ENCODE measurements around the gene PLXNA4.

- TF ChIP-seq RAD21 (IDR thresholded peaks at IDR 0.05) = no peak
- TF ChIP-seq, protein P1, sequence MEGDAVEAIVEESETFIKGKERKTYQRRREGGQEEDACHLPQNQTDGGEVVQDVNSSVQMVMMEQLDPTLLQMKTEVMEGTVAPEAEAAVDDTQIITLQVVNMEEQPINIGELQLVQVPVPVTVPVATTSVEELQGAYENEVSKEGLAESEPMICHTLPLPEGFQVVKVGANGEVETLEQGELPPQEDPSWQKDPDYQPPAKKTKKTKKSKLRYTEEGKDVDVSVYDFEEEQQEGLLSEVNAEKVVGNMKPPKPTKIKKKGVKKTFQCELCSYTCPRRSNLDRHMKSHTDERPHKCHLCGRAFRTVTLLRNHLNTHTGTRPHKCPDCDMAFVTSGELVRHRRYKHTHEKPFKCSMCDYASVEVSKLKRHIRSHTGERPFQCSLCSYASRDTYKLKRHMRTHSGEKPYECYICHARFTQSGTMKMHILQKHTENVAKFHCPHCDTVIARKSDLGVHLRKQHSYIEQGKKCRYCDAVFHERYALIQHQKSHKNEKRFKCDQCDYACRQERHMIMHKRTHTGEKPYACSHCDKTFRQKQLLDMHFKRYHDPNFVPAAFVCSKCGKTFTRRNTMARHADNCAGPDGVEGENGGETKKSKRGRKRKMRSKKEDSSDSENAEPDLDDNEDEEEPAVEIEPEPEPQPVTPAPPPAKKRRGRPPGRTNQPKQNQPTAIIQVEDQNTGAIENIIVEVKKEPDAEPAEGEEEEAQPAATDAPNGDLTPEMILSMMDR (IDR thresholded peaks at IDR 0.05; ENCODE audit: low read depth, low read length, missing input control) = no peak
- TF ChIP-seq TAF1 (conservative IDR thresholded peaks at IDR 0.05) = no peak
- TF ChIP-seq, protein P2, sequence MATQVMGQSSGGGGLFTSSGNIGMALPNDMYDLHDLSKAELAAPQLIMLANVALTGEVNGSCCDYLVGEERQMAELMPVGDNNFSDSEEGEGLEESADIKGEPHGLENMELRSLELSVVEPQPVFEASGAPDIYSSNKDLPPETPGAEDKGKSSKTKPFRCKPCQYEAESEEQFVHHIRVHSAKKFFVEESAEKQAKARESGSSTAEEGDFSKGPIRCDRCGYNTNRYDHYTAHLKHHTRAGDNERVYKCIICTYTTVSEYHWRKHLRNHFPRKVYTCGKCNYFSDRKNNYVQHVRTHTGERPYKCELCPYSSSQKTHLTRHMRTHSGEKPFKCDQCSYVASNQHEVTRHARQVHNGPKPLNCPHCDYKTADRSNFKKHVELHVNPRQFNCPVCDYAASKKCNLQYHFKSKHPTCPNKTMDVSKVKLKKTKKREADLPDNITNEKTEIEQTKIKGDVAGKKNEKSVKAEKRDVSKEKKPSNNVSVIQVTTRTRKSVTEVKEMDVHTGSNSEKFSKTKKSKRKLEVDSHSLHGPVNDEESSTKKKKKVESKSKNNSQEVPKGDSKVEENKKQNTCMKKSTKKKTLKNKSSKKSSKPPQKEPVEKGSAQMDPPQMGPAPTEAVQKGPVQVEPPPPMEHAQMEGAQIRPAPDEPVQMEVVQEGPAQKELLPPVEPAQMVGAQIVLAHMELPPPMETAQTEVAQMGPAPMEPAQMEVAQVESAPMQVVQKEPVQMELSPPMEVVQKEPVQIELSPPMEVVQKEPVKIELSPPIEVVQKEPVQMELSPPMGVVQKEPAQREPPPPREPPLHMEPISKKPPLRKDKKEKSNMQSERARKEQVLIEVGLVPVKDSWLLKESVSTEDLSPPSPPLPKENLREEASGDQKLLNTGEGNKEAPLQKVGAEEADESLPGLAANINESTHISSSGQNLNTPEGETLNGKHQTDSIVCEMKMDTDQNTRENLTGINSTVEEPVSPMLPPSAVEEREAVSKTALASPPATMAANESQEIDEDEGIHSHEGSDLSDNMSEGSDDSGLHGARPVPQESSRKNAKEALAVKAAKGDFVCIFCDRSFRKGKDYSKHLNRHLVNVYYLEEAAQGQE (IDR thresholded peaks at IDR 0.05) = no peak
- TF ChIP-seq SP1 (IDR thresholded peaks at IDR 0.05) = no peak
- TF ChIP-seq YY1 (IDR thresholded peaks at IDR 0.05) = no peak
- TF ChIP-seq EGR1 (IDR thresholded peaks at IDR 0.05; ENCODE audit: low read depth in 2 of 2) = no peak
- no peak for TF ChIP-seq RXRA (IDR thresholded peaks at IDR 0.05)
- TF ChIP-seq GABPA (IDR thresholded peaks at IDR 0.05 in 1 of 2, conservative IDR thresholded peaks at IDR 0.05 in 1 of 2) = no peak
- TF ChIP-seq, protein P3, sequence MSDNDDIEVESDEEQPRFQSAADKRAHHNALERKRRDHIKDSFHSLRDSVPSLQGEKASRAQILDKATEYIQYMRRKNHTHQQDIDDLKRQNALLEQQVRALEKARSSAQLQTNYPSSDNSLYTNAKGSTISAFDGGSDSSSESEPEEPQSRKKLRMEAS (IDR thresholded peaks at IDR 0.05) = no peak
These were observed 318.0 kb downstream of the PLXNA4 start for GRCh38 chr7:132258231-132258630.
